Hematopoietic multipotent progenitor cell treated with erythropoietin and hydrocortisone succinate and interleukin-3 and kit ligand, for 6 days (in vitro differentiated cells): ENCODE results near the gene ZNF638.

ENCODE experiments used
- DNase-seq: peaks from one replicate; pipeline ENCODE4 v3.0.0-alpha.2; 2015

The ZNF638 gene

GRCh38 chr2:71473346-71474031, 141.9 kb downstream of the ZNF638 start:
- no peak for DNase-seq

- DNase-seq = no peak
Observed at GRCh38 chr2:71474116-71474743, 142.6 kb downstream of the ZNF638 start.

GRCh38 chr2:71474744-71475397, 143.3 kb downstream of the ZNF638 start:
- DNase-seq = no peak

- no peak for DNase-seq
Observed at GRCh38 chr2:71476495-71476894, 144.9 kb downstream of the ZNF638 start.

GRCh38 chr2:71477231-71477691, 145.7 kb downstream of the ZNF638 start:
- DNase-seq = no peak

- DNase-seq = no peak
Observed at GRCh38 chr2:71478806-71479205, 147.2 kb downstream of the ZNF638 start.

GRCh38 chr2:71479261-71479660, 147.7 kb downstream of the ZNF638 start:
- DNase-seq = no peak

- no peak for DNase-seq
Observed at GRCh38 chr2:71481111-71481510, 149.5 kb downstream of the ZNF638 start.

- DNase-seq = no peak
Observed at GRCh38 chr2:71482055-71482454, 150.5 kb downstream of the ZNF638 start.

GRCh38 chr2:71483246-71483645, 151.7 kb downstream of the ZNF638 start:
- DNase-seq = no peak

- DNase-seq = no peak
Observed at GRCh38 chr2:71484354-71484753, 152.8 kb downstream of the ZNF638 start.
